GM18499 (cell line): ENCODE data around the gene AP1M2.

ENCODE experiments used
- ATAC-seq: cut with Tn5 transposase; IDR thresholded peaks from one replicate; pipeline ENCODE4 v1.9.1; 2021; ENCODE audit warnings: moderate number of reproducible peaks; ENCODE audit not compliant: insufficient read depth, unreplicated experiment

Gene AP1M2

GRCh38 chr19:10587022-10587838 lies at the start of gene AP1M2:
Gene AP1M2 (minus strand): TSS chr19:10587312. CDS start chr19:10587231, 81 bp downstream.
- ATAC-seq = no peak

DNA sequence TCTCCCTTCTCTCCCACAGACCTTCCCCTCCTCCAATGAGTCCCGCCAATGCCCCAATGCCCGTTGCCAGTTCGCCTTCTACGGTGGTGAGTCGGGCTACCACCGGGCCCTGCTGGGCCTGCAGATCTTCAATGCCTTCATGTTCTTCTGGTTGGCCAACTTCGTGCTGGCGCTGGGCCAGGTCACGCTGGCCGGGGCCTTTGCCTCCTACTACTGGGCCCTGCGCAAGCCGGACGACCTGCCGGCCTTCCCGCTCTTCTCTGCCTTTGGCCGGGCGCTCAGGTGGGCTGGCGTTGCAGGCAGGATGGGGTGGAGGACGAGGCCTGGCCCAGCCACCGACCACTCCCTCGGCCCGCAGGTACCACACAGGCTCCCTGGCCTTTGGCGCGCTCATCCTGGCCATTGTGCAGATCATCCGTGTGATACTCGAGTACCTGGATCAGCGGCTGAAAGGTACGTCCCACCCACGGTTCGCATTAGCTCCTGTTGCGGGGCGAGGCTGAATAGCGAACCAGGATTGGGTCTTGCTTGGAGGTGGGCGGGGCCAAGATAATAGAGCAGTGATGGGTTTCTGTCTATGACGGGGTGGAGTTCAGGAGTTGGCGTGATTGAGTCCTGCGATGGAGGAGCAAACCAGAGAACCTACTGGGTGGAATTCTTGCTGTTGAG lies 49.3 kb upstream of the AP1M2 start:
- no peak for ATAC-seq

- ATAC-seq = no peak
Observed at GRCh38 chr19:10634963-10635362, 47.9 kb upstream of the AP1M2 start.

DNA sequence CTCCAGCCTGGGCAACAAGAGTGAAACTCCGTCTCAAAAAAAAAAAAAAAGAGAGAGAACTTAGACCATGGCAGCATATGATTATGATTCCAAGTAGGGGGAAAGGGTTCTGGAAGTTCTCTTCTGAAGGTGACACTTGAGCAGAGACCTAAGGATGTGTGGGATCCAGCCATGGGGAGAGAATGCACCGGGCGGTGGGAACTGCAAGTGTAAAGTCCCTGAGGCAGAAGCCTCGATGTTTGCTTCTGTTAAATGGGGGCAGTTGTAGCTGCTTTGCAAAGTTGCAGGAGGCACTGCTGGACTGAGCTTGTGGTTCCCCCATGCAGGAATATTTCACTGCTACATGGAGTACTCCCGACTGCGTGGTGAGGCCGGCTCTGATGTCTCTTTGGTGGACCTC lies 47.3 kb upstream of the AP1M2 start:
- ATAC-seq = no peak

DNA sequence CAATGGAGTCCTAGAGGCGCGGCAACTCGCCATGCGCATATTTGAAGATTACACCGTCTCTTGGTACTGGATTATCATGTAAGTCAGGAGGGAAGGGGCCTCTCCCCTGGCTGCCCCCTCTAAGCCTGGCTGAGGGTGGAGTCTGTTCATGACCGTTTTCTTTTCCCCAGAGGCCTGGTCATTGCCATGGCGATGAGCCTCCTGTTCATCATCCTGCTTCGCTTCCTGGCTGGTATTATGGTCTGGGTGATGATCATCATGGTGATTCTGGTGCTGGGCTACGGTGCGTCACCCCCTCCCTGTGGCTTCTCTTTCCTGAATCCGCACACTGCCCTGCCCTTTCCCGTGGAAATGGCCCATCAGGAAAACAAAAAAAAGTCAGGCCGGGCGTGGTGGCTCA lies 44.8 kb upstream of the AP1M2 start:
- ATAC-seq = no peak

DNA sequence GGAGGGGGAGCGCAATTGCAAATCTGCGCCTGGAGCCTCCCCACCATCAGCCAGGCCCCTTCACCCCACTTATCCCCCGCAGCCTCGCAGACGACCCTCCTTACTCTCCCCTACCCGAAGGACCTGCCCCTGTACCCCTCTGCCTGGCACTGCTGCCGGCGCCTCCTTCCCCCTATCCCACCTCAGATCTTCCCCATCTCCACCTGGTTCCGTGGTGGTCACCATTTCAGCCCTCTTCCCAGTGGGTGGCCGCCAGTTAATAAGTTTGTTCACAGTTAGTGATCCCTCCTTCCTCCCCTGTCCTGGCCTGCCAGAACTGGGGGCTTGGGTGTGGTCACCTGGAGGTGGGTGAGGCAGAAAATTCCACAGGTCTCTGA lies 38.6 kb upstream of the AP1M2 start:
- ATAC-seq = no peak

DNA sequence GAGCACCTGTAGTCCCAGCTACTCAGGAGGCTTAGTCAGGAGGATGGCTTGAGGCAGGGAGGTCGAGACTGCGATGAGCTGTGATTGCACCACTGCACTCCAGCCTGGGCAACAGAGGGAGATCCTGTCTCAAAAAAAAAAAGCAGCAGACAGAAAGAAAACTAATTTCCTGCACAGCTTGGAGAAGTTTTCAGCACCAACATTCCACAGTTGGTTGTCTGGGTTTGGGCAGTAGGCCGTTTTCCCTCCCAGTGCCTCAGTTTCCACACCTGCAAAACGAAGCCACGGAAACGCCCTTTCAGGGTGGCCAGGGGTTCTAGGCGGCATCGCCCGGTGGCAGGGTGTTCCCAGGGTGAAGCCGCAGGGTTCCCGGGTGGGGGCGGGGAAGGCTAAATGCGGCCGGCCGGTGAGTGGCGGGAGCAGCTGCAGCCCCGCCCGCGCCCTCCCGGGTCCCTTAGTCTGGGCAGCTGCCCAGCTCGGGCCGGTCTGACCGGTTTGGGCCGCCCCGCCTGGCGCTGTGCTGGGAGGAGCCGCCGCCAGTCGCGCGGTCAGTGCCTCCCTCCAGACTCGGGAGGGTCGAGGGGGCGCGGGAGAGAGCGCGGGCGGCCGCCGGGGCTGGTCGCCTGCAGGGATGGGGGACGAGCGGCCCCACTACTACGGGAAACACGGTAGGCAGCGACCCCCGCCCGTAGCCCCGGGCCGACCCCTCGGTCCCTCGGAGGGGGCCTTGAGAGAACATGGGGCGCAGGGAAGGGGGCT lies 38.1 kb upstream of the AP1M2 start, which contains the start of gene SLC44A2:
Gene SLC44A2 (plus strand): TSS at position 551 of the 759 bp plus-strand sequence. CDS start 81 bp downstream, at position 632.
- no peak for ATAC-seq

GRCh38 chr19:10624585-10624984 lies 37.5 kb upstream of the AP1M2 start:
- ATAC-seq = no peak

DNA sequence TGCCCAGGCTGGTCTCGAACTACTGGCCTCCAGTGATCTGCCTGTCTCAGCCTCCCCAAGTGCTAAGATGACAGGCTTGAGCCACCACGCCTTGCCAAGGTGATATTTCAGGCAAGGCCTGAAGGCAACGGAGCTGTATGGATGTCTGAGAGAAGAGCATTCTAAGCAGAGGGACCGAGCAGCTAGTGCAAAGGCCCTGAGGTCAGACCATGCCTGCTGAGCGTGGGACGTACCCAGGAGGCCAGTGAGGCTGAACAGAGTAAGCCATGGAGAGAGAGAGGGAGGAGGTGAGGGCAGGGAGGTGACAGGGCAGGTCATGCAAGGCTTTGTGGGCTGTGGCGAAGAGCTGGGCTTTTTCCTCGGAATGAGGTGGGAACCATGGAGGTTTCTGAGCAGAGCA lies 34.9 kb upstream of the AP1M2 start:
- ATAC-seq = no peak

- ATAC-seq = no peak
Observed at GRCh38 chr19:10620786-10621185, 33.7 kb upstream of the AP1M2 start.

GRCh38 chr19:10618846-10619245 lies 31.7 kb upstream of the AP1M2 start:
- ATAC-seq = no peak

- no peak for ATAC-seq
Observed at GRCh38 chr19:10617409-10618121, 30.5 kb upstream of the AP1M2 start.

GRCh38 chr19:10615429-10616023 lies 28.4 kb upstream of the AP1M2 start:
- ATAC-seq = no peak

GRCh38 chr19:10612499-10613119 lies 25.5 kb upstream of the AP1M2 start:
- no peak for ATAC-seq

DNA sequence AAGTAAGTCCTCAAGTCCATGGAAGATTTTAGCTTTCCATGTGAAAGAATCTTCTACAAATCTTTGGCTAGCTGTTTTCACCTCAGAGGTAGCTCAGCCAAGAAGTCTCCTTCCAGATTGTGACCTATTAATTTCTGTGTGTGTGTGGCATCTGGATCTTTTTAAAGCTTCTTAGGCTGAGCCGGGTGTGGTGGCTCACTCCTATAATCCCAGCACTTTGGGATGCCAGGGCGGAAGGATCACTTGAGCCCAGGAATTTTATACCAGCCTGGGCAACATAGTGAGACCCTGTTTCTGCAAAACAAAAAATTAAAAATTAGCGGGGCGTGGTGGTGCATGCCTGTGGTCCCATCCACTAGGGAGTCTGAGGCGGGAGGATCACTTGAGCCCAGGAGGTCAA lies 24.8 kb upstream of the AP1M2 start:
- ATAC-seq = no peak

DNA sequence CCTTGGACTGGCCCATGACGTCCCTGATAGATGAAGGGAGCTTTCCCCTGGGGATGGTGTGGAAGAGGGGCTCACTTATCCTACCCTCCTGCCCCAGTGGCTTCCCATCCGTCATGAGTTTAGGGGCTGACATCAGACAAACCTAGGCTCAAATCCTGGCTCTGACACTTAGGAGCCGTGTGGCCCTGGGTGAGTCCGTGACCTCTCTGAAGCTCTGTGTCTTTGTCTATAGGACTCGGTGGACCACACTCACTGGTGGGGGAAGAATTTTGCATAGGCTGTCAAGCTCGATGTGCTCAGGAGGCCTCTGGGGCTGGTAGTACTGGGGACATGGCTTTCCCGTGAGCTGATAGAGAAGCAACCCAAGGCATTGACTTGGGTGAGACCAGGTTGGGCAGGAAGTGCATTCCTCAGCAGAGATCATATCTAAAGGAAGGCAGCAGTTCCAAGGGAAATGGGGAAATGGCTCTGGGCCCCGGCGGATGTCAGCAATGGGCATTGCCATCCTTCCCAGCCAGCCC lies 17.4 kb upstream of the AP1M2 start:
- ATAC-seq = no peak

GRCh38 chr19:10603873-10604459 lies 16.9 kb upstream of the AP1M2 start:
- ATAC-seq = no peak

DNA sequence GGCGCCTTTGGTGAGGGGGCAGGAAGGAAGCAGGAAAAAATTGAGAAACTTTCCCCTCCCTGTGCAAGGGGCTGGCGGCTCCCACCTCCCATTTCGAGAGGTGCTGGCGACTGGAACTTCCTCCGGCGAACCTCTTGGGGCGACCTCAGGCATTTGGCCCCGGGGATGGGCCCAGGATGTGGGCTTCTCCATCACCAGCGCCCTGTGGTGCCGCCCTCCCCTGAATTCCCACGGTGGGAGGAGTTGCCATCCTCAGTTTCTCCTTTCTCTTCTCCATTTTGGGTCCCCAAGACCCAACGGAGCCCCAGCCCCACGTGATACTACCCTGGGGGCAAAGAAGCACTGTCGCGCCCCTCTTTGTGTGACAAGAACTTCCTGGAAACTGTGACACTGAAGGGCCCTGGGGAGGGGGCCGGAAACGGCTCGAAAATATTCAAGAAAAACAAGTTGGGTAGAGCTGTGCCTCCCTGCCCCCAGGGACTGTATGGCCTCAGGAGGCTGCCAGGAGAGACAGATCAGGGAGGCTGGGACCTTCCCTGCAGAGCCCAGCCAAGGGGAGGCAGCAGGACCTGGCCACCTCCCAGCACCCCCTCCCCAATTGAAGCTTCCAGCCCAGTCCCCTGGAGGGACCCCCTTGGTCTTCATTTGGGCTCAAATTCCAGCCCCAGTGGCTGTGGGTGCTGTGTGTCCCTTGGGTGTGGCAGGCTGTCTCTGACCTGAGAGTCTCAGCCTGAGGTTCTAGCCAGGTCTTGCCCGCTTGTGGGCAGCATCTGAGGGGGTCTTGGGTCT lies 16.2 kb upstream of the AP1M2 start:
- ATAC-seq = no peak
